Fibroblast of the aortic adventitia (primary cell): ENCODE data around the gene TMEM200B. TPM values are rescaled to one million over a fixed set of nuclear protein-coding genes. Genes with fewer than 3 reads are reported as not detected.
"Not testable (repeated sequence)": the region's sequence is repeated elsewhere in the genome, so short reads cannot be mapped to it uniquely, and the experiment has no call there.

Source experiments
- DNase-seq: peaks from one replicate; pipeline ENCODE4 v3.0.0-alpha.2; 2010; ENCODE audit warnings: low read depth
- H3K4me3 ChIP-seq: 2 replicates; pipeline ENCODE4 v1.5.1; 2011; ENCODE audit warnings: low read depth, mild to moderate bottlenecking, control low read depth, low read length, moderate library complexity
- CTCF ChIP-seq: IDR thresholded peaks from 2 replicates; pipeline ENCODE4 v1.5.1; 2011; ENCODE audit warnings: mild to moderate bottlenecking, low read length, control low read depth, inconsistent platforms; ENCODE audit not compliant: insufficient read depth
- total RNA-seq: library from RNA; depleted of rRNA; stranded (reverse); fragments of >200 nt; gene quantifications from 2 replicates; pipeline ENCODE4 v1.2.3, GENCODE V29; 2012; ENCODE audit warnings: low replicate concordance

Gene TMEM200B
- total RNA-seq, 1 donor: 24.9 TPM

- no peak for DNase-seq
- TF ChIP-seq CTCF: no peak
- H3K4me3 ChIP-seq: no peak overlapping the region
These were observed 28.5 kb upstream of the TMEM200B start for GRCh38 chr1:29152046-29152805.

DNA sequence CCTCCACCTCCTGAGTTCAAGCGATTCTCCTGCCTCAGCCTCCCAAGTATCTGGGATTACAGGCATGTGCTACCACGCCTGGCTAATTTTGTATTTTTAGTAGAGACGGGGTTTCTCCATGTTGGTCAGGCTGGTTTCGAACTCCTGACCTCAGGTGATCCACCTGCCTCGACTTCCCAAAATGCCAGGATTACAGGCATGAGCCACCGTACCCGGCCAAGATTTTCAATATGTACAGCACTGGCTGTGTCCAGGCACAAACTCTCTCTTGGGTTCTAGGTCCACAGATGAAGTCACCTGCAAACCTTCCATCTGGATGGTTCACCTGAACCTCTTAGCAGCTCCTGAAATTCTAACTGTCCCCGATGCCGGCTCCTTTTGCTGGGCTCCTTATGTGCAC is 26.6 kb upstream of the TMEM200B start:
- DNase-seq, H3K4me3 ChIP-seq: not testable (repeated sequence)

DNA sequence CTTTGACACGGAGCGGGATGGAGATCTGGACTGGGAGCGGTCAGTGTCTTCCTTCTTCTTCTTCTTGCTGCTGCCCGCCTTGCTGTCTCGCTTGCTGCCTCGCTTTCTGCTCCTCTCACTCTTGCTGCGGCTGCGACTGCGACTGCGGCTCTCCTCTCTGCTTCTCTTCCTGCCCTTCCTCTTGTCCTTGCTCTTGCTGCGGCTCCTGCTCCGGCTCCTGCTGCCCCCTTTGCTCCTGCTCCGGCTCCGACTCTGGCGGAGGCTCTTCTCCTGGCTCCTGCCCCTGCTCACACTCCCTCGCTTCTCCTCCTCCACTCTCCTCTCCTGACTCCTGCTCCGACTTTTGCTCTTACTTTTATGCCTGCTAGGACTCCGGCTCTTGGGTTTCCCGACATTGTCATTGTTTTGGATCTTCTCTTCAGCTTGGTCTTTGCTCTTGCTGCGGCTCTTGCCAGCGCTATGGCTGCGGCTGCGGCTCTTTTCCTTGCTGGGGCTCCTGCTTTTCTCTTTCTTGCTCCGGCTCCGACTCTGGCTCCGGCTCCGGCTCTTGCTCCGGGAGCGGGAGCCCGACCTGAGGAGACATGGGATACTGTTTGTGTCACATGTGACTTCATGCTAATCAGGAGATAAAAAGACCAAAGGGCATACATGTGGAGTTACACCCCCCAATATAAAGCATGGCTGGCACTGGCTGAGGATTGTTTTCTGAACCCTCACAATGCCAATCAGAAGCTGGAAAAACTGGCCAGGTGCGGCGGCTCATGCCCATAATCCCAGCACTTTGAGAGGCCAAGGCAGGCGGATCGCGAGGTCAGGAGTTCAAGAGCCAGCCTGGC is 25.2 kb upstream of the TMEM200B start:
- TF ChIP-seq CTCF: no peak
- DNase-seq: no peak
- H3K4me3 ChIP-seq: no peak overlapping the region

- TF ChIP-seq CTCF: no peak
- no peak overlapping the region for H3K4me3 ChIP-seq
- peak; percentile 84 for DNase-seq
These were observed 22.2 kb upstream of the TMEM200B start for GRCh38 chr1:29145739-29146437.

GRCh38 chr1:29144178-29144577 is 20.5 kb upstream of the TMEM200B start:
- no peak overlapping the region for H3K4me3 ChIP-seq
- no peak for TF ChIP-seq CTCF
- no peak for DNase-seq

GRCh38 chr1:29142714-29143113 is 19.0 kb upstream of the TMEM200B start:
- TF ChIP-seq CTCF: no peak
- DNase-seq: no peak
- no peak overlapping the region for H3K4me3 ChIP-seq
